Measurements from ENCODE around the gene DTHD1.

DNA sequence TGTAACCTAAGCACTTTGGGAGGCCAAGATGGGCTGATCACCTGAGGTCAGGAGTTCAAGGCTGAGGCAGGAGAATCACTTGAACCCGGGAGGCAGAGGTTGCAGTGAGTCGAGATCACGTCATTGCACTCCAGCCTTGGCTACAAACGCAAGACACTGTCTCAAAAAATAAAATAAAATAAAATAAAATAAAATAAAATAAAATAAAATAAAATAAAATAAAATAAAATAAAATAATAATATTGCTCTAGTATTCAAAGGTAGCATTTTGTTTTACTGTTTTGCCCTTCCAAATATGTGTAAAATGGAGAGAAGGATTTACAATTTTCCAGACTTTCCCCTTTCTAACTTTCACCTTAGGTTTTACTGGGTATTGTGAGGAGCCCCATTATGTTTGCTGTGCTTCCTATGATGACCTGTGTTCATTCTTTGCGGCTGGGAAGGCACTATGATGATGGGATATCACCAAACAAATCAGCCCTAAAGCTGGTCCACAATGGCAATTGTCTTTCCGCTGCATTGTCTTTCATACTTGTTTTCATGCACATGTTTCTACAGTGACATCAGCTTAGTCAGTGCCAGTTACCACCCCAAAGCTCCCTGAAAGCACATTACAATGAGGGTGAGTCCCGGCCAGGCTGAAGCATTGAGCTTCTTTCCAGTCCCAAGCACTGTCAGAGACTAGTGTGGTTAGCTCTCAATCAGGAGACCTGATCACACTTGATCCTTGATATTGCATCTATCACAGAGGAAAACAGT lies 50.8 kb downstream of the DTHD1 start:
- TF ChIP-seq, protein P1, sequence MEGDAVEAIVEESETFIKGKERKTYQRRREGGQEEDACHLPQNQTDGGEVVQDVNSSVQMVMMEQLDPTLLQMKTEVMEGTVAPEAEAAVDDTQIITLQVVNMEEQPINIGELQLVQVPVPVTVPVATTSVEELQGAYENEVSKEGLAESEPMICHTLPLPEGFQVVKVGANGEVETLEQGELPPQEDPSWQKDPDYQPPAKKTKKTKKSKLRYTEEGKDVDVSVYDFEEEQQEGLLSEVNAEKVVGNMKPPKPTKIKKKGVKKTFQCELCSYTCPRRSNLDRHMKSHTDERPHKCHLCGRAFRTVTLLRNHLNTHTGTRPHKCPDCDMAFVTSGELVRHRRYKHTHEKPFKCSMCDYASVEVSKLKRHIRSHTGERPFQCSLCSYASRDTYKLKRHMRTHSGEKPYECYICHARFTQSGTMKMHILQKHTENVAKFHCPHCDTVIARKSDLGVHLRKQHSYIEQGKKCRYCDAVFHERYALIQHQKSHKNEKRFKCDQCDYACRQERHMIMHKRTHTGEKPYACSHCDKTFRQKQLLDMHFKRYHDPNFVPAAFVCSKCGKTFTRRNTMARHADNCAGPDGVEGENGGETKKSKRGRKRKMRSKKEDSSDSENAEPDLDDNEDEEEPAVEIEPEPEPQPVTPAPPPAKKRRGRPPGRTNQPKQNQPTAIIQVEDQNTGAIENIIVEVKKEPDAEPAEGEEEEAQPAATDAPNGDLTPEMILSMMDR (IDR thresholded peaks at IDR 0.05) = no peak
- TF ChIP-seq POLR2A (IDR thresholded peaks at IDR 0.05) = no peak

Data from heart left ventricle (tissue), 13 donors.